Naive B cell (primary cell): Measurements from ENCODE around the gene MLEC. TPM values are rescaled to one million over a fixed set of nuclear protein-coding genes. Genes with fewer than 3 reads are reported as not detected.
"Not testable (repeated sequence)": the region's sequence is repeated elsewhere in the genome, so short reads cannot be mapped to it uniquely, and the experiment has no call there.

ENCODE experiments used
- ATAC-seq, 2 donors: fragments of 150-1000 bp; cut with Tn5 transposase; 2 replicates each; pipeline ENCODE4 v1.10.0; 2021; ENCODE audit warnings: low read depth in 2 of 2, mild to moderate bottlenecking in 2 of 2, moderate library complexity in 2 of 2
- DNase-seq: peaks from one replicate; pipeline ENCODE4 v3.0.0; 2022
- H3K27ac Mint-ChIP-seq, 6 donors: one replicate each; pipeline ENCODE4 v1.8.0; 2020 to 2022; ENCODE audit warnings: mild to moderate bottlenecking in 6 of 6, mixed read lengths in 6 of 6, moderate library complexity in 5 of 6, inconsistent platforms in 2 of 6
- H3K27me3 Mint-ChIP-seq, 3 donors: one replicate each; pipeline ENCODE4 v1.8.0; 2021 to 2022; ENCODE audit warnings: mixed read lengths in 3 of 3, mild to moderate bottlenecking in 1 of 3
- H3K36me3 Mint-ChIP-seq, 2 donors: one replicate each; pipeline ENCODE4 v1.8.0; 2020 to 2022; ENCODE audit warnings: mixed read lengths in 2 of 2, inconsistent platforms in 1 of 2, mild to moderate bottlenecking in 1 of 2
- H3K4me1 Mint-ChIP-seq, 3 donors: one replicate each; pipeline ENCODE4 v1.8.0; 2020 to 2022; ENCODE audit warnings: mixed read lengths in 3 of 3, inconsistent platforms in 1 of 3, mild to moderate bottlenecking in 1 of 3, moderate library complexity in 1 of 3
- H3K4me3 Mint-ChIP-seq, 8 donors: one replicate each; pipeline ENCODE4 v1.8.0; 2020 to 2022; ENCODE audit warnings: mild to moderate bottlenecking in 8 of 8, mixed read lengths in 8 of 8, moderate library complexity in 8 of 8, inconsistent platforms in 2 of 8
- H3K9me3 Mint-ChIP-seq, 7 donors: one replicate each; pipeline ENCODE4 v1.8.0; 2020 to 2022; ENCODE audit warnings: mixed read lengths in 7 of 7, mild to moderate bottlenecking in 5 of 7, inconsistent platforms in 2 of 7, moderate library complexity in 1 of 7
- polyA plus RNA-seq, 6 donors: library from polyadenylated mRNA; unstranded; fragments of 300-500 nt; fragmentation: Illumina TruSeq; gene quantifications; one replicate each; pipeline ENCODE4 v1.2.3, GENCODE V29; 2021; ENCODE audit warnings: low read depth in 6 of 6

The MLEC gene
- polyA plus RNA-seq, 6 donors from 2014 or later = 32.0 to 43.8 (median 33.8) TPM

DNA sequence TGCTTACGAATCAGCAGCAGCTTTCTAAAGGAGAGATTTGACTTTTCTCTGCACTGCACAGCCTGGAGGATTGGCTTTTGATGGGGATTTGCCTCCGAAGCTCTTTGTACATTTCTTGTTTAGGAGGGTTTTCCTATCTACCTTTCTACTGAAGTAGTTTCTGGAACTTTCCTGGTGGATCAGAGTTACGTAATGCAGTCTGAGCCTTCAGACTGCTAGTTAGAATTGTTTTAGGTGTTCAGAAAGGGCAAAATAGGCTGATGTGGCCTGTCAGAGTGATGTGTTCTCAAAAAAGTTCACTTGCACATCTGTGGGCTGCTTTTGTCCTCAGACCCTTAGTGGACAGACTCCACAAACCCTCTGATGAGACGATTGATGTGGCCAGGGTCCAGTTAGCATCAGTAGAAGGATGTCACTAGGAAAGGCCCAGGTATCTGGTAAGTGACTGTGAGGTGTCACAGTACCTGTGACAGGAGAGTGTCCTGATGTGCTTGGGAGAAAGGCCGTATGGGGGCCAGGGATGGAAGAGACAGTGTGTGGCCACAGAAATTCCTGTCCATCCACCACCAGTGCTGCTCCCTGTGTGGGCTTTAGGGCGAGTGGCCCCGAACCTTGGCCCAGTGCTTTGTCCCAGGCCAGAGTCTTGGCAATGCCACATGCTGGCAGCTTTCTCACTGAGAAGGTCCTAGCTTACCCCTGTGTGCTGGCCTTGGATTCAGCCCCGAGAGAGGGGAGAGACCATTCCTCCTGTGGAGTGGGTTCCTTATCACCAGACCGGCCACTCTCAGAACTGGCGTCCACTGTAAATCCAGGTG is 34.2 kb downstream of the MLEC start:
- Mint-ChIP-seq H3K4me3 (peak overlapping the region in 1 of 8 donors; percentile 39), H3K4me1 (peaks cover 28 to 50% (median 33%) of the 10 kb centered on the region in 3 donors), H3K36me3 (peaks cover 27 to 43% of the 10 kb centered on the region in 2 donors), H3K27me3 (no peaks in the 10 kb centered on the region), H3K9me3 (no peaks in the 10 kb centered on the region), H3K27ac (peak overlapping the region in 2 of 6 donors; percentile 49 to 85)
- no peak for DNase-seq
- ATAC-seq = no peak

DNA sequence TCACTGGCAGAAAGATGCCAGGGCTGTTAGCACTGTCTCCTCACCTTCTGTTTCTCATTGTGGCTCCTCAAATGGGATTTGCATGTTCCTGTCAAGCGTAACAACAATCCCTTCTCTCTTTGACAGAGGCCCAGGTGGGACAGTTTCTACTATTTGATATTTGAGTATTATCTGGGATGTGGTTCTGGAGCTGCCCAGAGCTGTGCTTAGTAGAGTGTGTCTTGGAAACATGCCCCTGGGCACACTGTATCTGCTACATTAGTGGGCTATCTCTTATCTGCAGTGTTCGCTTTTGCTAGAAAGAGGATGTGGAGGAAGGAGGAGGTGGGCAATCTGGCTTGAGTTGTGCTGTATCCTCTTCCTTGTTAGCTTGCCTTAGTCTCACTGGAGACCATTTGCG is 34.9 kb downstream of the MLEC start:
- DNase-seq (peak; percentile 44), ATAC-seq (peak; percentile 41 to 55)
- Mint-ChIP-seq H3K4me3 (peak overlapping the region in 4 of 8 donors; percentile 16 to 51 (median 32)), H3K9me3 (no peaks in the 10 kb centered on the region), H3K4me1 (peaks cover 27 to 54% (median 38%) of the 10 kb centered on the region in 3 donors), H3K27me3 (no peaks in the 10 kb centered on the region), H3K27ac (no peak overlapping the region), H3K36me3 (peaks cover 21 to 36% of the 10 kb centered on the region in 2 donors)

DNA sequence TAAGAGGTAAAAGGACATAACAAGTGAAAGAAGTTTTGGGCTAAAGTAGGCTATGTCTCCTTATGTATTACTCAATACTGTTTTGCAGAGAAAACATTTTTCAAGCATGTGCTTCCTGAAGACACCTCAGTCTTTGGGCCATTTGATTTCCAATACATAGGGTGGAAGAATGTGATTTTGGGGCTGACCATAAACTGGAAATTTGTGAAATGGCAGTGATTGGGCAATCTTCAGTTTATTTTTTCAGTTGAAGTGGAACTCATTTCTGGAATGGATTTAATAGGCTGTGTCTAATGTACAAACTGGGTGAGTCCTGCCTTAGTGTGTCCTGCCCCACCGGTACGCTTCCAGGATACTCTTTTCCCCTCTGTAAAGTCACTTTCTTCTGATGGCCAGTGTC is 35.8 kb downstream of the MLEC start:
- H3K27ac Mint-ChIP-seq = no peak overlapping the region
- H3K9me3 Mint-ChIP-seq = no peaks in the 10 kb centered on the region
- peak overlapping the region in 1 of 8 donors; percentile 16 for H3K4me3 Mint-ChIP-seq
- ATAC-seq (no peak), DNase-seq (no peak)
- H3K27me3 Mint-ChIP-seq = no peaks in the 10 kb centered on the region
- peaks cover 20 to 36% of the 10 kb centered on the region in 2 donors for H3K36me3 Mint-ChIP-seq
- peaks cover 27 to 54% (median 38%) of the 10 kb centered on the region in 3 donors for H3K4me1 Mint-ChIP-seq

- DNase-seq (no peak), ATAC-seq (no peak)
- no peaks in the 10 kb centered on the region for H3K27me3 Mint-ChIP-seq
- H3K4me1 Mint-ChIP-seq = peaks cover 23 to 47% (median 38%) of the 10 kb centered on the region in 3 donors
- H3K9me3 Mint-ChIP-seq = no peaks in the 10 kb centered on the region
- H3K4me3 Mint-ChIP-seq = peak overlapping the region; percentile 82 to 94 (median 88)
- H3K36me3 Mint-ChIP-seq = peaks cover 5 to 19% of the 10 kb centered on the region in 2 donors
- H3K27ac Mint-ChIP-seq = no peak overlapping the region
These were observed 37.8 kb downstream of the MLEC start for GRCh38 chr12:120724720-120725119.

DNA sequence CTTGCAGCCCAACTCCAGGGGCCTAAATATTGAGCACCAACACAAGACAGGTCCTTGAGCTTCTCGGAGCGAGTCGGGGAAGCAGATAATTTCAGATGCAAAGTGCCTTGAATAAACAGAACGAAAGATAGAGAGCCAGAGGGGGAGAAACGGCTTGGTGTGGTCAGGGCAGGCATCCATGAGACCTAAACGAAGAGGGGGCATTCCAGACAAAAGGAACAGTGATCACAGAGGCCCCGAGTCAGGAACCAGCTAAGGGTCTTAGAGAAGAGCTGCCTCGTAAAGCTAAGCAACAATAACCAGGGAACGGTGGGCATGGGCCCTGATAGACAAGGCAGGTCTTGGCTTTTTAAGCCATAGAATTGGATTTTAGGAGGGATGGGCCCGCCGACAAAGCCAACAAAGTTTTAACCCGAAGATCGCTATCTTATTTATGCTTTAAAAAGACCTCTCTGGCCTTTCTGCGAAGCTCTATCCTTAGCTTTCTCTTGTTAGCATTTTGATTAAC is 38.3 kb downstream of the MLEC start:
- Mint-ChIP-seq H3K36me3 (peaks cover 5 to 16% of the 10 kb centered on the region in 2 donors), H3K4me1 (peaks cover 23 to 46% (median 38%) of the 10 kb centered on the region in 3 donors), H3K27me3 (no peaks in the 10 kb centered on the region), H3K9me3 (no peaks in the 10 kb centered on the region), H3K27ac (peak overlapping the region in 1 of 6 donors; percentile 80), H3K4me3 (peak overlapping the region; percentile 82 to 94 (median 88))
- no peak for ATAC-seq
- no peak for DNase-seq

DNA sequence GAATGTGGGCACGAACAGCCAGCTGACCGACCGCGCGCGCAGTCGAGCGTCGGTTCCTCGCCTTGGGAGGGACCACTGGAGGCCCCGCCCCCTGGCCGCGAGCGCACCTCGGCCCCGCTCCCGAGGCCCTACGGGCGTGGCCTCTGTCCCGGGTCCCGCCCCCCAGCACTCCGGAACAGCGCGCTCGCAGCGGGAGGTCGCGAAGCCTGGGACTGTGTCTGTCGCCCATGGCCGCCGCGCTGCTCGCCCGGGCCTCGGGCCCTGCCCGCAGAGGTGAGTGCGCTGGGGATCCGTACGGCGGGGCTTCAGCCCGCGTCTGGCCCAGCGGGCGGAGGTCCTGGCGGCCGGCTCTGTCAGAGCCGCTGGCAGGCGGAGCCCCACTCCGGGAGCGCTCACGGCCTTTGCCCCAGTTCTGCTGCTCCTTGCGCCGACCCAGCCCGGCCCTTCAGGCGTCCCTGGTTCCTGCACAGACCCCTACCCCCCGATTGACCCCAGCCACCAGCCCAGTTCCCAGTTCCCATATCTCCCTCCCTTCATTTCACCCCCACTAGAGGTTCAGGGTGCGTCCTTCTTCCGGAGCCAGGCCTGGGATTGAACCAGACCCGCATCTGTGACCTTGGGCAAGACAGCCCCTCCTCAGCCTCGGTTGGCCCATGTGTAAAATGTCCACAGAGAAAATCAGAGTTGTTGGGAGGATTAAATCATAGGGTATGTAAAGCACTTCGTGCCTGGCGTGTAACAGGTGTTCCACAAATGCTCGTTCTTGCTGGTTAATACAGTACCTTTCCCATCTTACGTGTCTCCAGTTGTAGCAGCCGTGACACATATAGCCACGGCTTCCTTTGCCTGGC is 38.9 kb downstream of the MLEC start, which contains the start of gene ACADS:
Gene ACADS, plus strand, starts transcription at position 168 of the 851 bp plus-strand sequence. Its CDS starts 60 bp downstream, at position 228.
- DNase-seq (peak; percentile 87), ATAC-seq (peak; percentile 96 to 97)
- no peaks in the 10 kb centered on the region for H3K9me3 Mint-ChIP-seq
- H3K27ac Mint-ChIP-seq = peak within 1 kb of the TSS in 4 of 6 donors; percentile 16 to 92 (median 70)
- H3K36me3 Mint-ChIP-seq = peaks cover 11 to 15% of the 10 kb centered on the region in 2 donors
- peak within 1 kb of the TSS; percentile 82 to 94 (median 88) for H3K4me3 Mint-ChIP-seq
- no peaks in the 10 kb centered on the region for H3K27me3 Mint-ChIP-seq
- H3K4me1 Mint-ChIP-seq = peaks cover 23 to 43% (median 38%) of the 10 kb centered on the region in 3 donors

DNA sequence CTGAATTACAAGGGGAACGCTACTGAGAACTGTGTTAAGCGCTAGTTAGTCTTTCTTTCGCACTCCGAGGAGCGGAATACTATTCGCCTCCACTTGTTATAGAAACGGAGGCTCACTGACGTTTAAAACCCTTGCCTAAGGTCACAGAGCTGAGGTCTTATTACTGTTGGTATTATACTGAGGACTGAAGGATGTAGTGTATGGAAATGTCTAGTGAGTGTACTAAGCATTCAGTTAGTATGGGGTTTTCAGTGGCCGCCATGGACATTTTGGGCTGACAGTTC is 39.5 kb downstream of the MLEC start:
- ATAC-seq (no peak), DNase-seq (no peak)
- peak overlapping the region in 3 of 6 donors; percentile 58 to 92 (median 82) for H3K27ac Mint-ChIP-seq
- no peaks in the 10 kb centered on the region for H3K9me3 Mint-ChIP-seq
- H3K4me1 Mint-ChIP-seq = peaks cover 23 to 38% (median 34%) of the 10 kb centered on the region in 3 donors
- H3K4me3 Mint-ChIP-seq = peak overlapping the region; percentile 82 to 94 (median 88)
- H3K36me3 Mint-ChIP-seq = peaks cover 11 to 12% of the 10 kb centered on the region in 2 donors
- H3K27me3 Mint-ChIP-seq = no peaks in the 10 kb centered on the region

DNA sequence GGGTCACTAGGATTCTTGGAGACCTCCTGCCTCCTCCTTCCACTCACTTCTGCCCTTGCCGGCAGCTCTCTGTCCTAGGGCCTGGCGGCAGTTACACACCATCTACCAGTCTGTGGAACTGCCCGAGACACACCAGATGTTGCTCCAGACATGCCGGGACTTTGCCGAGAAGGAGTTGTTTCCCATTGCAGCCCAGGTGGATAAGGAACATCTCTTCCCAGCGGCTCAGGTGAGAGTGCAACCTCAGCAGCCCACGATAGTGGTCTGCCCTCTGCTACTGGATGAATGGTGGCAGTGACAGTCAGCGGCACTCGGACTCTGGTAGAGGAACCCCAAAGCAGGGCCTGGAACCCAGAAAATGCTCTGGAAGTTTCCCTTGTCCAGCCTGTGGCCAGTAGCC is 40.0 kb downstream of the MLEC start:
- Mint-ChIP-seq H3K4me3 (peak overlapping the region in 4 of 8 donors; percentile 82 to 94 (median 88)), H3K4me1 (peaks cover 18 to 32% (median 29%) of the 10 kb centered on the region in 3 donors), H3K36me3 (peaks cover 11 to 12% of the 10 kb centered on the region in 2 donors), H3K27me3 (no peaks in the 10 kb centered on the region), H3K9me3 (no peaks in the 10 kb centered on the region), H3K27ac (peak overlapping the region in 1 of 6 donors; percentile 58)
- ATAC-seq = no peak
- DNase-seq = no peak

GRCh38 chr12:120732198-120732597 is 45.2 kb downstream of the MLEC start:
- H3K36me3 Mint-ChIP-seq = peaks cover 7 to 11% of the 10 kb centered on the region in 2 donors
- not testable (repeated sequence) for H3K4me3 Mint-ChIP-seq, H3K4me1 Mint-ChIP-seq, DNase-seq, H3K27me3 Mint-ChIP-seq, ATAC-seq, H3K9me3 Mint-ChIP-seq
- peak overlapping the region in 1 of 6 donors; percentile 44 for H3K27ac Mint-ChIP-seq

- peaks cover 0 to 6% (median 0%) of the 10 kb centered on the region in 3 donors for H3K4me1 Mint-ChIP-seq
- no peaks in the 10 kb centered on the region for H3K27me3 Mint-ChIP-seq
- ATAC-seq = no peak
- peak overlapping the region in 1 of 6 donors; percentile 18 for H3K27ac Mint-ChIP-seq
- H3K9me3 Mint-ChIP-seq = no peaks in the 10 kb centered on the region
- no peak for DNase-seq
- H3K36me3 Mint-ChIP-seq = peaks cover 7 to 11% of the 10 kb centered on the region in 2 donors
- H3K4me3 Mint-ChIP-seq = peak overlapping the region in 1 of 8 donors; percentile 41
These were observed 46.6 kb downstream of the MLEC start for GRCh38 chr12:120733574-120733973.

GRCh38 chr12:120734210-120734609 is 47.3 kb downstream of the MLEC start:
- Mint-ChIP-seq H3K9me3 (no peaks in the 10 kb centered on the region), H3K4me1 (peaks cover 0 to 6% (median 0%) of the 10 kb centered on the region in 3 donors), H3K4me3 (peak overlapping the region in 1 of 8 donors; percentile 41), H3K36me3 (peaks cover 7 to 11% of the 10 kb centered on the region in 2 donors), H3K27me3 (no peaks in the 10 kb centered on the region), H3K27ac (peak overlapping the region in 4 of 6 donors; percentile 42 to 74 (median 54))
- no peak for ATAC-seq
- DNase-seq = no peak

- no peak overlapping the region for H3K4me3 Mint-ChIP-seq
- H3K27me3 Mint-ChIP-seq = no peaks in the 10 kb centered on the region
- H3K36me3 Mint-ChIP-seq = peaks cover 5 to 6% of the 10 kb centered on the region in 2 donors
- no peak for DNase-seq
- ATAC-seq = no peak
- no peak overlapping the region for H3K27ac Mint-ChIP-seq
- no peaks in the 10 kb centered on the region for H3K9me3 Mint-ChIP-seq
- H3K4me1 Mint-ChIP-seq = peaks cover 0 to 6% (median 0%) of the 10 kb centered on the region in 3 donors
These were observed 48.2 kb downstream of the MLEC start for GRCh38 chr12:120735181-120735580.
